Measurements from ENCODE around the gene RNF25. TPM values are rescaled to one million over a fixed set of nuclear protein-coding genes. Genes with fewer than 3 reads are reported as not detected.
"Not testable (repeated sequence)": the region's sequence is repeated elsewhere in the genome, so short reads cannot be mapped to it uniquely, and the experiment has no call there.

The RNF25 gene
- total and polyA plus RNA-seq, 8 donors = 3.6 to 26.8 (median 7.0) TPM; not detected in 1

DNA sequence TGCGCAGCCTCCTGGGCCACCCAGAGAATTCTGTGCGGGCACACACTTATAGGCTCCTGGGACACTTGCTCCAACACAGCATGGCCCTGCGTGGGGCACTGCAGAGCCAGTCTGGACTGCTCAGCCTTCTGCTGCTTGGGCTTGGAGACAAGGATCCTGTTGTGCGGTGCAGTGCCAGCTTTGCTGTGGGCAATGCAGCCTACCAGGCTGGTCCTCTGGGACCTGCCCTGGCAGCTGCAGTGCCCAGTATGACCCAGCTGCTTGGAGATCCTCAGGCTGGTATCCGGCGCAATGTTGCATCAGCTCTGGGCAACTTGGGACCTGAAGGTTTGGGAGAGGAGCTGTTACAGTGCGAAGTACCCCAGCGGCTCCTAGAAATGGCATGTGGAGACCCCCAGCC, 27.1 kb upstream of the RNF25 start:
- H3K9me3 ChIP-seq = no peaks in the 10 kb centered on the region
- H3K4me3 ChIP-seq = no peak overlapping the region
- TF ChIP-seq, protein P1, sequence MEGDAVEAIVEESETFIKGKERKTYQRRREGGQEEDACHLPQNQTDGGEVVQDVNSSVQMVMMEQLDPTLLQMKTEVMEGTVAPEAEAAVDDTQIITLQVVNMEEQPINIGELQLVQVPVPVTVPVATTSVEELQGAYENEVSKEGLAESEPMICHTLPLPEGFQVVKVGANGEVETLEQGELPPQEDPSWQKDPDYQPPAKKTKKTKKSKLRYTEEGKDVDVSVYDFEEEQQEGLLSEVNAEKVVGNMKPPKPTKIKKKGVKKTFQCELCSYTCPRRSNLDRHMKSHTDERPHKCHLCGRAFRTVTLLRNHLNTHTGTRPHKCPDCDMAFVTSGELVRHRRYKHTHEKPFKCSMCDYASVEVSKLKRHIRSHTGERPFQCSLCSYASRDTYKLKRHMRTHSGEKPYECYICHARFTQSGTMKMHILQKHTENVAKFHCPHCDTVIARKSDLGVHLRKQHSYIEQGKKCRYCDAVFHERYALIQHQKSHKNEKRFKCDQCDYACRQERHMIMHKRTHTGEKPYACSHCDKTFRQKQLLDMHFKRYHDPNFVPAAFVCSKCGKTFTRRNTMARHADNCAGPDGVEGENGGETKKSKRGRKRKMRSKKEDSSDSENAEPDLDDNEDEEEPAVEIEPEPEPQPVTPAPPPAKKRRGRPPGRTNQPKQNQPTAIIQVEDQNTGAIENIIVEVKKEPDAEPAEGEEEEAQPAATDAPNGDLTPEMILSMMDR (IDR thresholded peaks at IDR 0.05) = no peak
- no peak for TF ChIP-seq POLR2A (IDR thresholded peaks at IDR 0.05)
- no peak for TF ChIP-seq EP300 (IDR thresholded peaks at IDR 0.05)
- TF ChIP-seq POLR2AphosphoS5 (IDR thresholded peaks at IDR 0.05) = no peak
- no peak for DNase-seq
- intact Hi-C loops (cut with DNase I; ENCODE audit: low total_unique reads) = no loop called here
- no peak overlapping the region for H3K27ac ChIP-seq
- no peaks in the 10 kb centered on the region for H3K27me3 ChIP-seq
- WGBS, 5 donors = 95 to 97% (median 97%) methylated on average over 7 to 8 of the region's 8 CpGs
- peaks cover 16 to 87% (median 72%) of the 10 kb centered on the region in 4 donors for H3K36me3 ChIP-seq
- H3K4me1 ChIP-seq = no peaks in the 10 kb centered on the region

DNA sequence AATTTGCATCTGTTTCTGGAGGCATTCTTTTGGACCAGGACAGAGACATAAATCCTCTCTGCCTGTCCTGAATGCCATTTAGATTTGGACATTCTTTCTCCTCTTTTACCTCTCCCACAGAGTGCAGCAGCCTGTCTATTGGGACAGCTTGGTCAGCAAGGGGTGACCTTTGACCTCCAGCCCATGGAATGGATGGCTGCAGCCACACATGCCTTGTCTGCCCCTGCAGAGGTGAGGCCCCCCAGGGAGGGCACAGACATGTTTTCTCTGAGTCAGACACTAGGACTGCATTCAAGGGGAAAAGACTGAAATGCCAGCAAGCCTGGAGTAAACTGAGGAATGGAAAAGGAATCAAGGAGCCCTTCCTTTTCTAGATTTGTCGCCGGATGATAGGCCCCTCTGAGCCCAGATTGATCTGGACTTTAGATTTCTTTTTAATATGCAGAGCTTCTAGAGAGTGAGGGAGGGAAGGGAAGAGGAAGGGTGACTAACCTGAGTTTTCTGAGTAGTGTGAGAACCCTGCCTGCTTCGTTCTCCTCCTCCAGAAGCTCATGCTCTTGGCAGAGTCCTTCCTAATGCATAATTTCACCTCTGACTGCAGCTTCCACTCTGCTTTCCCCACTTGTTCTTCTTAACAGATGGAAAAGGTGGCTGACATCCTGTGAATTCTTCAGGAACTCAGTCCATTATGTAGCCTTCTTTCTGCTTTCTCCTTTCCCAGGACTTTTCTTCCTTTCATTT, 22.8 kb upstream of the RNF25 start:
- 84 to 97% (median 93%) methylated on average over 3 of the region's 3 CpGs for WGBS, 5 donors
- TF ChIP-seq POLR2A (IDR thresholded peaks at IDR 0.05) = no peak
- TF ChIP-seq POLR2AphosphoS5 (IDR thresholded peaks at IDR 0.05) = no peak
- TF ChIP-seq EP300 (IDR thresholded peaks at IDR 0.05) = no peak
- TF ChIP-seq, protein P1 (IDR thresholded peaks at IDR 0.05) = no peak

DNA sequence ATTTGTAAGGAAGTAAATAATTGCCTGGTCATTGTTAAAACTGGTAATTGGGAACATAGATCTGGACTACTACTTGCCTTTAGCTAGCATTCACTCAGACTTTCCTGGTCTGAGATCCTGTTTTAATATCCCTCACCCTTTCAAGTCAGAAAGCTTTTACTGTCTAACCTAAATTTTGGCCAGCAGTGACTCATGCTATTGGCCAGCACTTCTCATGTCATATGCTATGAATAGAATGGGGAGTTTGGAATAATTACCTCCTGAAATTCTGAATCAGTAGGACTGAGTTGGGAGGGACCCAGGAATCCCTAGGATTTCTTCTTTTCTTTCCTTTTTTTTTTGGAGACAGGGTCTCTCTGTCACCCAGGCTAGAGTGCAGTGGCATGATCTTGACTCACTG, 19.4 kb upstream of the RNF25 start:
- intact Hi-C loops (cut with DNase I; ENCODE audit: low total_unique reads) = no loop called here
- Histone ChIP-seq H3K36me3 (peaks cover 39 to 80% (median 73%) of the 10 kb centered on the region in 4 donors), H3K9me3 (no peaks in the 10 kb centered on the region), H3K27ac (no peak overlapping the region), H3K4me1 (peaks cover 0 to 7% (median 0%) of the 10 kb centered on the region in 4 donors), H3K27me3 (no peaks in the 10 kb centered on the region), H3K4me3 (no peak overlapping the region)
- DNase-seq = no peak
- no peak for TF ChIP-seq POLR2A (IDR thresholded peaks at IDR 0.05)
- TF ChIP-seq EP300 (IDR thresholded peaks at IDR 0.05) = no peak
- TF ChIP-seq, protein P1 (IDR thresholded peaks at IDR 0.05) = no peak
- no peak for TF ChIP-seq POLR2AphosphoS5 (IDR thresholded peaks at IDR 0.05)

More for the DNA sequence above, 22.8 kb upstream of the RNF25 start:
- peaks cover 37 to 99% (median 93%) of the 10 kb centered on the region in 4 donors for H3K36me3 ChIP-seq
- no peaks in the 10 kb centered on the region for H3K4me1 ChIP-seq
- H3K9me3 ChIP-seq = no peaks in the 10 kb centered on the region
- no peak overlapping the region for H3K27ac ChIP-seq
- H3K27me3 ChIP-seq = no peaks in the 10 kb centered on the region
- no peak for DNase-seq
- H3K4me3 ChIP-seq = no peak overlapping the region
- intact Hi-C loops (cut with DNase I; ENCODE audit: low total_unique reads) = no loop called here

DNA sequence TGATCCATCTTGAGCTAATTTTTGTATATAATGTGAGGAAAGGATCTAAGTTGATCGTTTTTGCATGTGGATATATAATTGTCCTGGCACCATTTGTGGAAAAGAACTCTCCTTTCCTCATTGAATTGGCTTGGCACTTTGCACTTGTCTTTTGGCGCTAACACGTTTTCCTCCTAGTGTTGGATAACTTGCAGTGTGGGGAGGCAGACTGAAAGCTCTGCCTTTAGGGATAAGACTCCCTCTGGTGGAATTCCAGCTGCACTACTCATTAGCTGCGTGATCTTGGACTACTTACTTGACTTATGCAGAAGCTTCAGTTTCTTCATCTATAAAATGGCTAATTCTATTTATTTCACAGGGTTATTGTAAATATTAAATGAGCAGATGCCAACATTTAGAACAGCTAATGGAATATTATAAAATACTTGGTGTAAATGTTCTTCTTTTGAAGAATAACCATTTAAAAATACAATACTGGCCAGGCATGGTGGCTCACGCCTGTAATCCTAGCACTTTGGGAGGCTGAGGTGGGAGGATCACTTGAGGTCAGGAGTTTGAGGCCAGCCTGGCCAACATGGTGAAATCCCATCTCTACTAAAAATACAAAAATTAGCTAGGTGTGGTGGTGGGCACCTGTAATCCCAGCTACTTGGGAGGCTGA, 15.7 kb upstream of the RNF25 start:
- TF ChIP-seq, protein P1 (IDR thresholded peaks at IDR 0.05) = peak in 5 of 7 experiments; percentile 72 to 80 (median 74)
- TF ChIP-seq POLR2AphosphoS5 (IDR thresholded peaks at IDR 0.05) = peak in 1 of 3 donors; percentile 54
- H3K36me3 ChIP-seq = peaks cover 29 to 74% (median 69%) of the 10 kb centered on the region in 4 donors
- peak; percentile 57 to 88 for DNase-seq
- H3K9me3 ChIP-seq; H3K4me3 ChIP-seq; intact Hi-C loops (cut with DNase I; ENCODE audit: low total_unique reads); H3K4me1 ChIP-seq; H3K27me3 ChIP-seq; H3K27ac ChIP-seq: not testable (repeated sequence)
- 23 to 26% (median 24%) methylated on average over 5 of the region's 5 CpGs for WGBS, 5 donors

All from stomach (tissue), 9 donors.